ENCODE data around the gene SOWAHA.

The SOWAHA gene

GRCh38 chr5:132859889-132860437 lies 46.9 kb downstream of the SOWAHA start:
- no peak for DNase-seq

- DNase-seq, result no peak
Measured at GRCh38 chr5:132860742-132861141, 47.6 kb downstream of the SOWAHA start.

GRCh38 chr5:132865668-132866341 lies 52.7 kb downstream of the SOWAHA start:
- no peak for DNase-seq
